H1 (cell line): Measurements from ENCODE around the gene TPST2. TPM values are rescaled to one million over a fixed set of nuclear protein-coding genes. Genes with fewer than 3 reads are reported as not detected.

Experiments used
- EP300 ChIP-seq, 2 experiments: IDR thresholded peaks; 1 replicate in 1 of 2; 2 replicates in 1 of 2; pipeline ENCODE4 v1.6.1; 2011 to 2012; ENCODE audit warnings: low read depth in 2 of 2, low read length in 2 of 2, mild to moderate bottlenecking in 2 of 2, borderline replicate concordance in 1 of 2, inconsistent platforms in 1 of 2, moderate library complexity in 1 of 2
- EZH2 ChIP-seq: fragments of 200-600 bp; sonication (generic); IDR thresholded peaks from 2 replicates; pipeline ENCODE4 v1.7.1; 2012; ENCODE audit warnings: low read depth, mild to moderate bottlenecking, moderate library complexity, low read length, inconsistent platforms; ENCODE audit not compliant: severe bottlenecking
- HDAC6 ChIP-seq: IDR thresholded peaks from one replicate; pipeline ENCODE4 v1.7.1; 2012; ENCODE audit warnings: low read depth, mild to moderate bottlenecking, inconsistent platforms, low read length, moderate library complexity
- KDM5A ChIP-seq: fragments of 200-600 bp; IDR thresholded peaks from 2 replicates; pipeline ENCODE4 v1.7.1; 2012; ENCODE audit warnings: mild to moderate bottlenecking, low read length, inconsistent platforms, mixed read lengths
- POLR2A ChIP-seq, 2 experiments: IDR thresholded peaks; 1 replicate in 1 of 2; 2 replicates in 1 of 2; pipeline ENCODE4 v1.6.1; 2011; ENCODE audit warnings: low read depth in 2 of 2, low read length in 2 of 2, mild to moderate bottlenecking in 2 of 2; ENCODE audit errors: control extremely low read depth in 1 of 2
- SRF ChIP-seq: IDR thresholded peaks from 2 replicates; pipeline ENCODE4 v1.6.1; 2011; ENCODE audit warnings: mild to moderate bottlenecking, low read depth, low read length, moderate library complexity
- polyA plus RNA-seq, 7 experiments: library from polyadenylated mRNA; depleted of rRNA in 3 of 7; stranded (reverse) in 5 of 7; unstranded in 2 of 7; fragments of >200 nt in 5 of 7; fragments of 200-250 nt in 2 of 7; gene quantifications; 1 replicate in 5 of 7; 2 replicates in 1 of 7; 4 replicates in 1 of 7; pipeline versions ENCODE4 v1.2.1 to v1.2.3, GENCODE V29; 2011 to 2013; ENCODE audit warnings: missing spikeins in 2 of 7, mixed read lengths in 2 of 7
- total RNA-seq: library from RNA; stranded (reverse); fragmentation: NEBNext Ultra II Directional; extraction: Animal tissue kit (Norgen Biotek cat#: 25700); gene quantifications from 2 replicates; pipeline ENCODE4 v1.2.1, GENCODE V29; 2021

The TPST2 gene
- total and polyA plus RNA-seq, 2 of the 8 experiments (the other 6 are each of a cell fraction or from before 2014, with no cell fraction given), result 58.8 to 143 TPM

DNA sequence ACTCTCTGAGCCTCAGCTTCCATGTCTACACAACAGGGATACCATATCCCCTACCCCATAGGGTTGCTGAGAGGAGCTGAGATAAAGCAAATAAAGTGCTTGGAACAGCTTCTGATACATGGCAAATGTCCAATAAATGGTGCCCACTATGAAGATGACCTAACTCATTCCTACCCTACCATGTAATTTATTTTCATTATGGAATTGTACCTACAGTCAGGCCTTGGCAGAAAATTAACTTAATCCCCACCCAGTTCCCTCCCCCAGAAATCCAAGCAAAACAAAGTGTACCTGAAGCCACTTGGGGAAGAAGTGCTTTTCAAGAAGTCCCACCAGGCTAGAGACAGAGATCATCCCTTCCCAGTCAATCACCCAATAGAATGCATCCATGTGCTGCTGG is 95.4 kb downstream of the TPST2 start (continued):
- no peak for TF ChIP-seq EP300 (IDR thresholded peaks at IDR 0.05; ENCODE audit: borderline replicate concordance in 1 of 2, low read depth in 2 of 2, low read length in 2 of 2)
- no peak for TF ChIP-seq POLR2A (IDR thresholded peaks at IDR 0.05; ENCODE audit: control extremely low read depth in 1 of 2, low read depth in 2 of 2, low read length in 2 of 2)
- no peak for TF ChIP-seq KDM5A
- no peak for TF ChIP-seq EZH2
- TF ChIP-seq HDAC6, result no peak
- no peak for TF ChIP-seq SRF
- TF ChIP-seq, all 59 proteins: peak for 0
